ENCODE measurements around the gene HIKESHI. TPM values are rescaled to one million over a fixed set of nuclear protein-coding genes. Genes with fewer than 3 reads are reported as not detected.

HIKESHI gene
- total RNA-seq, 1 experiment from 2014 or later = 38.2 TPM

GRCh38 chr11:86259730-86260129 is 42.3 kb upstream of the HIKESHI start:
- intact Hi-C loops (cut with micrococcal nuclease) = no loop called here
- Histone ChIP-seq H3K4me3 (replicated peaks in 1 of 2; ENCODE audit: low read depth in 1 of 2, low read length in 2 of 2) (no peak overlapping the region), H3K4me2 (ENCODE audit: low read length) (no peak overlapping the region), H3K27ac (ENCODE audit: low read depth, low read length) (no peak overlapping the region), H3K79me2 (ENCODE audit: insufficient read depth, low read length) (peaks cover 32% of the 10 kb centered on the region), H3K9ac (ENCODE audit: low read length) (no peak overlapping the region), H2AFZ (ENCODE audit: low read depth, low read length, poor library complexity, severe bottlenecking) (no peak overlapping the region), H3K9me2 (ENCODE audit: insufficient read depth) (no peaks in the 10 kb centered on the region), H4K20me1 (ENCODE audit: insufficient read depth) (peaks cover 7% of the 10 kb centered on the region; the same call in 1 of the 2 replicates), H3K36me3 (ENCODE audit: control insufficient read depth in 1 of 2, insufficient read depth in 2 of 2, low read length in 2 of 2) (peaks cover 2 to 9% of the 10 kb centered on the region in 2 experiments; a peak in 1 of 4 replicates), H3K9me3 (ENCODE audit: control insufficient read depth in 1 of 2, insufficient read depth in 1 of 2, low read depth in 1 of 2, low read length in 2 of 2) (no peaks in the 10 kb centered on the region), H3K4me1 (ENCODE audit: control insufficient read depth in 1 of 2, insufficient read depth in 2 of 2, low read length in 2 of 2) (no peaks in the 10 kb centered on the region), H3K27me3 (ENCODE audit: insufficient read depth, low read length) (no peaks in the 10 kb centered on the region)
- ChIA-PET POLR2A (interaction anchor here (1.5 kb wide), 1 partner anchor 15 kb away, joined by 5 read pairs; the partner anchor contains the start of gene EED), CTCF (interaction anchor here (0.7 kb wide), 1 partner anchor 15 kb away, joined by 3 read pairs; no protein-coding TSS in a partner anchor), RAD21 (ENCODE audit: low non-redundant PET in 1 of 2, low total read pairs in 2 of 2, uncharacterized antibody in 2 of 2, unreplicated experiment in 2 of 2) (no interaction called here)
- BruUV-seq (replicated peaks) = no TSS peak
- ATAC-seq (no peak), DNase-seq (ENCODE audit: low read depth, low spot score) (no peak)
- TF ChIP-seq EGR1 (IDR thresholded peaks at IDR 0.05; ENCODE audit: low read depth) (no peak), CEBPB (IDR thresholded peaks at IDR 0.05; ENCODE audit: low read depth) (no peak), CBX3 (IDR thresholded peaks at IDR 0.05; ENCODE audit: low read depth) (no peak), POLR2A (IDR thresholded peaks at IDR 0.05; ENCODE audit: borderline replicate concordance, extremely low read depth, insufficient read depth, insufficient read length) (no peak)

- intact Hi-C loops (cut with micrococcal nuclease) = no loop called here
- ChIA-PET CTCF (no interaction called here), RAD21 (ENCODE audit: low non-redundant PET in 1 of 2, low total read pairs in 2 of 2, uncharacterized antibody in 2 of 2, unreplicated experiment in 2 of 2) (no interaction called here), POLR2A (no interaction called here)
- Histone ChIP-seq H2AFZ (ENCODE audit: low read depth, low read length, poor library complexity, severe bottlenecking) (no peak overlapping the region), H3K9ac (ENCODE audit: low read length) (no peak overlapping the region), H3K27me3 (ENCODE audit: insufficient read depth, low read length) (no peaks in the 10 kb centered on the region), H3K9me2 (ENCODE audit: insufficient read depth) (no peaks in the 10 kb centered on the region), H3K27ac (ENCODE audit: low read depth, low read length) (no peak overlapping the region), H4K20me1 (ENCODE audit: insufficient read depth) (peaks cover 2% of the 10 kb centered on the region; the same call in 1 of the 2 replicates), H3K36me3 (ENCODE audit: control insufficient read depth in 1 of 2, insufficient read depth in 2 of 2, low read length in 2 of 2) (peaks cover 2 to 9% of the 10 kb centered on the region in 2 experiments; a peak in 1 of 4 replicates), H3K9me3 (ENCODE audit: control insufficient read depth in 1 of 2, insufficient read depth in 1 of 2, low read depth in 1 of 2, low read length in 2 of 2) (no peaks in the 10 kb centered on the region), H3K79me2 (ENCODE audit: insufficient read depth, low read length) (peaks cover 17% of the 10 kb centered on the region; the same call in 1 of the 2 replicates), H3K4me3 (replicated peaks in 1 of 2; ENCODE audit: low read depth in 1 of 2, low read length in 2 of 2) (no peak overlapping the region), H3K4me1 (ENCODE audit: control insufficient read depth in 1 of 2, insufficient read depth in 2 of 2, low read length in 2 of 2) (no peaks in the 10 kb centered on the region), H3K4me2 (ENCODE audit: low read length) (no peak overlapping the region)
- BruUV-seq (replicated peaks) = no TSS peak
- no peak for DNase-seq (ENCODE audit: low read depth, low spot score)
- peak; percentile 42; the same call in 1 of the 2 replicates for ATAC-seq
- TF ChIP-seq POLR2A (IDR thresholded peaks at IDR 0.05; ENCODE audit: borderline replicate concordance, extremely low read depth, insufficient read depth, insufficient read length) = no peak
- no peak for TF ChIP-seq POLR2AphosphoS5 (IDR thresholded peaks at IDR 0.05; ENCODE audit: low read depth, low read length)
- no peak for TF ChIP-seq ELF1 (IDR thresholded peaks at IDR 0.05; ENCODE audit: borderline replicate concordance, low read depth)
Observed at GRCh38 chr11:86261328-86261727, 40.7 kb upstream of the HIKESHI start.
